ENCODE measurements around the gene LIME1.

LIME1 gene

DNA sequence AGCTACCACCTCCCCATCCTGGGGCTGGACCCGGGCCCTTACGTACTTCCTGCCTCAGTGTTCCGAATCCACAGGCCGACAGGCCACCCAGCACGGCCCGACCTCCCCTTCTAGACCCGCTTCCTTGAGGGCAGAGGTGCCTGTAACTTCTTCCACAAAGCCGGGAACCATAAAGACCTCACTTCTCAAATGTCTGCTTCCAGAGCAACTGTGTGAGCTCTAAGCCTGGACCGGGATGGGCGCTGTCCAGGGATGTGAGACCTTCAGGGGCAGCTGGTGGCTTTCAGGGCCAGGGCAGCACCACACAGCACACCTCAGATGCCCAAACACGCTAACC is 12.4 kb downstream of the LIME1 start:
- DNase-seq (ENCODE audit: low read depth in 4 of 4, low spot score in 1 of 4) = no peak

DNA sequence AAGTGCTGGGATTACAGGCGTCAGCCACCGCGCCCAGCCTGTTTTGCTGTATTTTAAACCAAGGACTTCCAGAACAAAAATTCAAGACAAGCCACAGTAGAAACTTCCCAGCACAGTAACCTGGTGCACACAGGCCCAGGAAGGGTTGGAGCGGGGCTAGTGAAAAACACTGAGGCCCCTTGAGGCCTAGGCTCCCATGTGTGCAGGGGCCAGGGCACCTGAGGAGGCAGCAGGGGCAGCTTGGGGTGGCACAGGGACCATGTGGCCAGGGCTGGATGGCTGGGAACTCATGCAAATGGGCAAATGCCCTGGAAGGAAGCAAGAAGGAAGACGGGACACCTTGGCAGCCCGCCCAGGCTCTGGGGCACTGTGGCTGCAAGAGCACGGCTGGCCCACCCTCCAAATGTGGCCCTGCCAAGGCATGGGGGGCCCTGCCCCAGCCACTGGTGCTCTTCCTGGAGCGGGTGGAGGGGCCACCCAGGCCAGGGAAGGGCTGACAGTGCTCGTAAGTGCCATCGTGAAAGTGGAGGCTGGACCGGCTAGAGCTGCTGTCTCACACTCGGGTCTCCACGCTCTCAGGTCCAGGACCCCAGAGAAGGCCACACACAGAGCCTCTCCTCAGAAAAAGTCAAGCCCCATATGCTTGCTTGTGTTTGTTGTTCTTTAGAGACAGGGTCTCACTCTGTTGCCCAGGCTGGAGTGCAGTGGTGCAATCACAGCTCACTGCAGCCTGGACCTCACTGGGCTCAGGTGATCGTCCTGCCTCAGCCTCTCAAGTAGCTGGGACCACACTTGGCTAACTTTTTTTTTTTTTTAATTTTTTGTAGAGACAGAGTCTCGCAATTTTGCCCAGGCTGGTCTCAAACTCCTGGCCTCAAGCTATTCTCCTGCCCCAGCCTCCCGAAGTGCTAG is 13.4 kb downstream of the LIME1 start:
- DNase-seq (ENCODE audit: low read depth in 4 of 4, low spot score in 1 of 4) = no peak

DNA sequence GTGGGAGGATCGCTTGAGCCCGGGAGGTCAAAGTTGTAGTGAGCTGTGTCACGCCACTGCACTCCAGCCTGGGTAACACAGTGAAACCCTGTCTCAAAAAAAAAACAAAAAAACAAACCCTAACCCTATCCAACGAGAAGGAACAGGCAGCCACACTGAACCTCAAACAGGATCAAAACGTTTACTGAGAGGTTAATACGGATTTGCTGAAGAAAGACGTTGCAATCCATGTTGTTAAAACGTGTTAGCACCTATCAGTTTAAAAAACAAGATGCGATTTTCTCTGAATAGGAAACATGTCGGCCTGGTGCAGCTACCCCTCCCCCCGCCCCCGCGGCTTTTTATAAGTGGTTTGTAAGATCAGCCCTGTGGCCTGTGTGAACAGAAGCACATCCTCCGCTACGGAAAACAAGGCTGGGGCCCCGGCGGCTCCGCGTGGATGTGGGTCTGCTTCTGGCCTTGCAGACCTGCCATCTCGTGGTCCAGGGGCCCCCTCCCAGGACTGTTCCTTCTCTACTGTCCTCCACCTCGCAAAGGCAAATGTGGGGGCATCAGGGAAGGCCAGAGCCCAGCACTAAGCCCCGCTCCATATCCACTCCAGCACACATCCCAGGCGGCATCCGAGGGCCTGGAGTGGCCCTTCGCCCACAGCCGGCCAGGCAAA is 14.5 kb downstream of the LIME1 start:
- DNase-seq (ENCODE audit: low read depth in 4 of 4, low spot score in 1 of 4) = peak in 1 of 4 experiments; percentile 31

DNA sequence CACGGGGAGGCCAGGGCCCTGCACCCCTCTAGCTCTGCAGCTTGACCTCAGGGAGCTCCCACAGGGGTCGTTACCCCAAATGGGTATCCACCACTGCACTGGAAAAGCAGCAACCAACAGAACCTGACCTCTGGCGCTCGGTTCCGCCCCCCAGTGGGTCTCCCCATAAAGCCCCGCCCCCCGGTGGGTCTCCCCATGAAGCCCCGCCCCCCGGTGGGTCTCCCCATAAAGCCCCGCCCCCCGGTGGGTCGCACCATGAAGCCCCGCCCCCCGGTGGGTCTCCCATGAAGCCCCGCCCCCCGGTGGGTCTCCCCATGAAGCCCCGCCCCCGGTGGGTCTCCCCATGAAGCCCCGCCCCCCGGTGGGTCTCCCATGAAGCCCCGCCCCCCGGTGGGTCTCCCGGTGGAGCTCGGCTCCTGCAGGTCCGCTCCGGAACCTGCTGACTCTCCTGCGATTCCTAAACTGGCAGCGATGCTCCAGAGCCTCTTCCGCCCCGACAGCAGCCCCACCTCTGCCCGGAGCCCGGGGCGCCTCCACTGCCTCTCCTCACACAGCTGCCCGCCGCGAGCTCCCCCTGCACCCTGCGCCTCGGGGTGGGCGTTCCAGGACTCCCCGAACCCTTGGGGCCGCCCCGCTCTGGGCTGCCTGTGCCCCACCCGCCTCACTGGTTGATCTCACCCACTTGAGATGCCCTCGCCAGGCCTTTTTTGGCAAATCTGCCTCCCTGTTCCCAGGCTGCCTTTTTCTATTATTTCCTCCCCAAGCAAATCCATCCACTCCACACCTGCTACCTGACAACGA is 15.2 kb downstream of the LIME1 start:
- no peak for DNase-seq (ENCODE audit: low read depth in 4 of 4, low spot score in 1 of 4)

DNA sequence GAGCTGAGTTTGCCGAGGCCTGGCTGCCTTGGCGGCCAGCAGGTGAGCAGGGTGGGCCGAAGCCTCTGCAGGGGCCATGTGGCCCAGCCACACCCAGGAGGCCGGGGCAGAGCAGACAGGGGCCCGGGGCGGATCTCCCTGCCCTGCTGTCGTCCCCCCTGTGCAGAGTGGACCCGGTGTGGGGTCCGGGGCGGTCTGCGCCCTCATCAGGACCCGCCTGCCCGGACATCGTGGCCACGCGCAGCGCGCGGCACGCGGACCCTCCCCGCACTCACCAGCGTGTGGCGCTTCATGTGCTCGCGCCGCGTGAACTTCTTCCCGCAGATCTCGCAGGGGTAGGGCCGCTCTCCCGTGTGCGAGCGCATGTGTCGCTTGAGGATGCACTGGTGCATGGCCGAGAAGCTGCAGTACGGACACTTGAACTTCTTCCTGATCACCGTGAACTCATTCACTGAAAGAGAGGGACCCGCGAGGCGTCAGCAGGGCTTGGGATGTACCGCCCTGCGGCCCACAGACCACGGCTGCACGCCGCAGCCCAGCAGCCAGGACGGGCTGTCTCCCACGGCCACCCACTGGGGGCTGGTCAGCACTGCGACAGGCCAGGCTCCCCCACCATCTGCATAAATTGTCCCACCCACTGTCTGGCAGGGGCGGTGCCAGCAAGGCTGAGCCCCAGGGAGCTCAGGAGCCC is 16.1 kb downstream of the LIME1 start:
- DNase-seq (ENCODE audit: low read depth in 4 of 4, low spot score in 1 of 4) = no peak

DNA sequence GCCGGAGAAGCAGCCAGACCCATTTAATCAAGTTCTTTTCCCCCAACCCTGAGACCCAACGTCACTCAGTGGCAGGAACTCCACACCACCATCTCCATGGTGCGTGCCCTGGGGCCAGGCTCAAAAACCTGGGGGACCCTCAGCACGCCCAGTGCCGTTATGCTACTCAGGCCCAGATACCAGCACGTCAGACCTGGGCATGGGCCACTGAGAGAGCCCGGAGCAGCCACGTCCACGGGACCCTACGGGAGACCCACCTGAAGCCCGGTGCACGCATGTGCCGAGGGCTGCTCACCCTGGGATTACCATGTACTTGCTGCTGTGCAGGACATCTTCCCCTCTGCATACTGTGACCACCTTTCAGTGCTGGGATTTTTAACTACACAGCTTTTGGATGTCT is 16.9 kb downstream of the LIME1 start:
- DNase-seq (ENCODE audit: low read depth in 4 of 4, low spot score in 1 of 4) = no peak

DNA sequence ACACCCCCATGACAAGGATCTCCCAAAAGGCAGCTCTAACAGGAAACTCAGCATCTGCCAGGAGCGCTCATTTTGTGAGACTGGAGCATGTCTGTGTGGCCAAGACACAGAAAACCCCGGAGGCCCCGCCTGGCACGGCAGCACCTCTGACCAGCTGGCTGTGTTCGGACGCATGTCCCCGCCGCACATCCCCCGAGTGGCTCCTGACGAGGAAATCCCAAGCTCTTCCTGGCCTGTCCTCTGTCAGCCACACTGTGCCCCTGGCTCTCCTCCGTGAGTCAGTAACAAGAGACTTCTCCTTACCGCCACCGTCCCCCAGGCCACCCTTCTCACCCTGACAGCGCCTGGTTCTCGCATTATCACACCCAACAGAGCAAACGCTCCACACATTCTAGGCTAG is 17.5 kb downstream of the LIME1 start:
- no peak for DNase-seq (ENCODE audit: low read depth in 4 of 4, low spot score in 1 of 4)

DNA sequence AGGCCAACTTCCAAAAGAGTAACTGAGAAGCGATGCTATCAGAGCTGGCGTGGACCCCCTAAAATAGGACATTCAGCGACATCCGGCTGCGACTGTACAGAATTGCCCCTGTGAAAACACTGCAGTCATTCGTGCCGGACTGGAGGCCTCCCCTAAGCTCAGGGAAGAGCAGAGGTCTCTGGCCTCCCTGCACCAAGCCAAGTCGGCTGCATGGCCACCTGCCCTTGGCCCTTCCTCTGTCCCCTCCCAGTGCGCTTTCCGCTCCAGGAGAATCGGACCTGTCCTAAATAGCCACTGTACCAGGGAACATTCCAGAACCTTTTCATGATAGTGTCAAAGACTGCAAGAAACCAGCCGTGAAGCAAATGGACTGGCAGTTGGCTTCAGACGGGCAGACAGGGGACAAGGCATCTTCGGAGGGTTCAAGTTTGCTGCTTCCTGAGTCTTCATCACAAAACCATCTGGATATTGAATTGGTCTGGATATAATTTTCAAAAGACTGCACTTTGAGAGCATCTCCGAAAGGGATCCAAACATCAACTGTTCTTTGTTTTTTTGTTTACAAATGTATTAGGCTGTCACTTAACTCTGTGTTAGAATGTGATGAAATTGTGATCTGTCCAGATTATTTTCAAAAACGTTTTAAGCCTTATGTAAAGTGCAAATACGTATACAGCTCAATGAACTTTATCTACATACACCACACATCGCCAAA is 19.6 kb downstream of the LIME1 start:
- DNase-seq (ENCODE audit: low read depth in 4 of 4, low spot score in 1 of 4) = no peak

DNA sequence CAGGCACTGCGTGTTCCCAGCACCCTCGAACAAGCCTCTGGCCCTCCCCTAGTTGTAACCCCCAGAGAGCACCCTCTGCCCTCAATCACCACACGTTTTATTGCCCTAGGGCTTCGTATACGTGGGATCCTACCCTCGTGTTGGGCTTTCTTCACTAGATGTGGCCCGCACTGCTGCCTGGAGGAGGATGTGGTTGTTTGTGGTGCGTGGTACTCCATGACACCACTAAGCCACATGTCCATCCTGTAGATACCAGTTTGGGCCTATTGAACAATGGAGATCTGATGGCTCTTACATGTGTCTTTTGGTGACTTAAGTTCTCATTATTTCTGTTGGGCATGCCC is 20.2 kb downstream of the LIME1 start:
- DNase-seq (ENCODE audit: low read depth in 4 of 4, low spot score in 1 of 4) = no peak

DNA sequence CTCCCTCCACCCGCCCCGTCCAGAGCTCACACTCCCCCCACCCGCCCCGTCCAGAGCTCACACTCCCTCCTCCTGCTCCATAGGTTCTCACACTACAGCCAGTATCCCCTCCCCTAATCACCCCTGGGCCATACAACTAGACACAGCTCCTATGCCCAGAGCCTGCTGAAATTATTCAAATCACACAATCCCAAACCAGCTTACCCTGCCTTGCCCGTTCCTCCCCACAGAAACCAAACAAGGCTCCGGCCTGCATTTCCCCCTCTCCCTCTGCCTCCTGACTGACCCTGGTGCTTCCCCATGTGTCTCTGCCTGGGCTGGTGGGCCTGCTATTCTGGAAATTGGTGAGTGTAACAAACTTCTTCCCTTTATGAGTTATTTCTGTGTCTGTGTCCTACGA is 21.7 kb downstream of the LIME1 start:
- no peak for DNase-seq (ENCODE audit: low read depth in 4 of 4, low spot score in 1 of 4)

DNA sequence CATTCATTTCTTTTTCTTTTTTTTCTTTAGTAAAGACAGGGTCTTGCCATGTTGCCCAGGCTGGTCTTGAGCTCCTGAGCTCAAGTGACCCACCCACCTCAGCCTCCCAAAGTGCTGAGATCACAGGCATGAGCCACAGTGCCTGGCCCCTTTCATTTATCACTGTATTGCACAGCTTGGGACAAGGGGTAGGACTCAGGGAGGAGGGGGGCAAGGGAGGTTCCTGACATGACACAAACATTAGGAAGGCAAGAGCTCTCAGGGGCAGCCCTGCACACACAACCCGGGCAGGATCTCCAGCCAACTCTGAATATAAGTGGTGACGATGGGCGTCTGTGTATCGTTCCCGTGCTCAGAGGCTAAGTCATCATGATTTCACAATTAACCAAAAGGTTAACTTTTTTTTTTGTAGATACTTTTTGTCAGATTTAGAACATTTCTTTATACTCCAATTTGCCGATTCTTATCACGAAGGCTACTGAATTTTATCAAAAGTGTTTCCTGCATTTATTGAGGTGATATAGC is 23.0 kb downstream of the LIME1 start:
- DNase-seq (ENCODE audit: low read depth in 4 of 4, low spot score in 1 of 4) = no peak

DNA sequence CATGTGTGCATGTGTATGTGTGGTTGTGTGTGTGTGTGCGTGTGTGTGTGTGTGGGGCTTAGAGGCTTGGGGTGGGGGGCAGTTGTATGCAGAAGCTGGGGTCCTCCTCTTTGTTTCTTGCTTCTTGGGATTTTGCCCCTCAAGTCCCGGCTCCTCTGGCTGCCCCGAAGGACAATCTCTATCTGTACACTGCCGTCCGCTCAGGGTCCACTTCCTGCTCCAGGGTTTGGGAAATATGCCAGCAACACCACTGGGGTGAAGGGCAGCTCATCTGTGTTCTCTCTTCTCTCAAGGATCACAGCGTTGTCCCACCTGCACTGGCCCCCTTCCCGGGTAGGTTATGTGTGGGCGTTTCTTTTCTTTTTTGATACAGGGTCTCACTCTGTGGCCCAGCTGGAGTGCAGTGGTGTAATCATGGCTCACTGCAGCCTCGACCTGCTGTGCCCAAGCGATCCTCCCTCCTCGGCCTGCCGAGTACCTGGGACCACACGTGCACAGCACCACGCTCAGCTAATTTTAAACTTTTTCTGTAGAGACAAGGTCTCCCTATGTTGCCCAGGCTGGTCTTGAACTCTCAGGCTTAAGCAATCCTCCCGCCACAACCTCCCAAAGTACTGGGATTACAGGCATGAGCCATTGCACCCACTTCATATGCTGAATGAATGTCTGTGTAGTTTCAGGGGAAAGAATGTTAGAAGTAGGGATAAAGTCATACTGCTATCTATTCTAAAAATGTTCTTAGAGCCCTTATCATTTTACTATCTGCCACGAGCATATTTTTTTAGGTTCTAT is 28.8 kb downstream of the LIME1 start:
- no peak for DNase-seq (ENCODE audit: low read depth in 4 of 4, low spot score in 1 of 4)

DNA sequence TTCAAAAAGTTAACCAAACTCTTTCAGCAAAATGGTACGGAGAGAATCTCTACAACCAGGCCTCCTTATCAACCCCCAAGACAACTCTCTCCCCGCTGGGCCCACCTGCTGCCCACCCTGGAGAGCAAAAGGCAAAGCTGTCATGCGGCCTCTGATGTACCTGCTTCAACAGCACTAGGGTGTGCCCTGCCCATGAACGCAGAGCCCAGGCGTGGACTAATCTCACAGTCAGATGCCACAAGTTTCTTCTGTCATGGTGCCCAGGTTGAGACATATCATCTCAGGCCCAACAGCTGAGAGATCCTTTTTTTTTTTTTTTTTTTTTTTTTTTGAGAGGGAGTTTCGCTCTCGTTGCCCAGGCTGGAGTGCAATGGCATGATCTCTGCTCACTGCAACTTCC is 29.4 kb downstream of the LIME1 start:
- no peak for DNase-seq (ENCODE audit: low read depth in 4 of 4, low spot score in 1 of 4)

DNA sequence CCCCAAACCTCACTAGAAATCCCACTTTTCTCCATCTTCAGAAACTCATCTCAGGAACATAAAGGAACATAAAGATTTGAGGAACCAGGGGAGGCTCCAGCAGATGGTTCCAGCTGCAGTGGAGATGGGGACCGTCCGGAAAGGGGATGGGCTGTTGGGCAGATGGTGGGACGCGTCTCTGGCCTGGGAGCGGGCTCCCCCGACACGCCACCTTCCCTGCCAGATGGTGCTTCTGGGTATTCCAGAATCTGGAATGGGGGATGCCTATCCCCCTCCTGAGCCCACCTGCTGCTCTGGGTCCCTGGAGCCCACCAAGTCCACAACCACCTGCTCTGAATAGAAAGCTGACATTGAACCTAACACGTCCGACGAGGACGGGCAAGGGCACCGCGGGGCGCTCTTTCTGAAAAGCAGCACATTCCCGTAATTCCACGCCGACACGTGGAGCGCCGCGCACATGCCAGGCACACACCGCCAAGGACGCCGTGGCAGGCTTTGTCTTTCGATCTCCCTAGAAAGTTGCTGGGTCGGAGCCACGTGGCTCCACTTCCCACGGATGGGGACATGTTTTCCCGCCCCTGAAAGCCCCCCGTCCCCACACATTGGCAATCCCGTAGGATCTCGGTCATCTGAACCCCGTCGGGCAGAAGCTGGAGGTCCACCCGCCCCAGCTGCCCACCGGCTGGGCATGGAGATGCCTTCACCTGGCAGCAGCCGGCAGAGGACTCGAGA is 30.4 kb downstream of the LIME1 start:
- DNase-seq (ENCODE audit: low read depth in 4 of 4, low spot score in 1 of 4) = no peak

DNA sequence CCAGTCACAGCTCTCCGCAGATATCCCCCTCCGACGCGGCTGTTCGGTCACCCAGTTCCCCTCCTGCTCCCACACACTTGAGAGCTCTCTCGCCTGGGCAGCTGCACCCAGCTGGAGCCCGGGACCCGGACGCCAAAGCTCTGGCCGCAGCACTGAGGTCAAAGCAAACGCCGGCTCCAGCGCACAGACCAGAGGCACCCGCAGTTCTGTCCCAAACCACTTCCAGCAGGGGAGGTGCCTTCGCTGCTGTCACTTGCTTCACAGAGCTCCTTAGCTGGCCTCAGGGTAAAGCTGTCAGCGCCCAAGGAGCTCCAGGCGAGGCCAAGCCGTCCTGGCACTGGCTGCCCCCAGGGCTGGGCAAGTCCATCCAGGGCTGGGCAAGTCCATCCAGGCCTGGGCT is 31.0 kb downstream of the LIME1 start:
- no peak for DNase-seq (ENCODE audit: low read depth in 4 of 4, low spot score in 1 of 4)

DNA sequence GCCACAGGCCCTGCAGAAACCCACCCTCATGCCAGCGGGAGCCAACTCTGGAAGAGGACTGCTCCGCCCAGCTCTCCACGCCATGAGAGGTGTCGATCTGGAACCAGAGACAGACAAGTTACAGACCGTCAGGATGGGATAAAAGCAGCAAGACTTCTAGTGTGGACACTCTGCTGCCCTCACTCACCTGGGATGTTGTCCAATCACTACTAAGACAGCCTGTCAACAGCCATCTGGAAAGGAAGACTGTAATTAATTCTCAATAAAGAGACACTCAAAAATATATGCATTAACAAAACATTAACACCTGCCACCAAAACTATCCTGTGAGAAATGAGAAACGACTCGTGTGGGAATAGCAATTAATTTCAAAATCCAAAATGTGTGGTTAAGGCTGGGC is 31.4 kb downstream of the LIME1 start:
- no peak for DNase-seq (ENCODE audit: low read depth in 4 of 4, low spot score in 1 of 4)

DNA sequence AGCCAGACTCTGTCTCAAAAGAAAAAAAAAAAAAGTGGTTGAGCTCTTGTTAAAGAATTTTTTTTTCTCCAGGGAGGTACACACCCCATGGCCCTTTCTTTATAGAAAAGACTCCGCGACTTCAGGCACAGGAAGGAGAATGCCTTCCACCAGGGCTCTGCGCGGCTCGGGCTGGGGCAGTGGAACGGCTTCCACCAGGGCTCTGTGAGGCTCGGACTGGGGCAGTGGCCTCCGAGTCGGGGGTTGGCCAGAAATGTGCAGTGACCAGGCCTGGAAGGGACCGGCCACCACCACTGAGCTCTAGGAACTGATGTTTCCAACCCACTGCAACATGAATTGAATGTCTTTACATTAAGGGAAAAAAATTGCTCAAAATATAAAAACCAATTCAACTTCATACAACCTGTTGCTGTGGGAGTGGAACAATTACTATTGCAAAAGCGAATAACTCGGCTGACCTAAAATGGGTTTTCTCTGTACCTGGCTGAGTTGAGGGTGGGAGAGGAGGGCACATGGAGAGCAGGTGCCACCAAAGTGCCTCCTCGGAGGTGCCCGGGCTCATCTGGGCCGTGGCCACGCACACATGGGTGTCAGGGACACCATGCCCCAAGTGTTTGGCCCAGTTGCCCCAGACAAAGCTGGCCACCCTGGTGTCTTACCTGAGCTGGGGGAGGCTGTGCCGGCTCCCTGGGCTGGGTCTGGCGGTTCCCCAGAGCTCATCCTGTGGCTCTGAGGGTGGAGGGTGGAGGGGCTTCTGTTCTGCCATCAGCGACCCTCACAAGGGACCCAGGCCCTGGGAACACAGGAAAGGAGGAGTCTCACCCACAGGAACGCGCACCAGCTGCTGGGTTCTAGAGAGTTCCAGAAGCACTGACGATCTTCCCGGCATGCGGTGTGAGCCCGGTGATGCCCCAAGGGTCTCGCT is 32.4 kb downstream of the LIME1 start:
- no peak for DNase-seq (ENCODE audit: low read depth in 4 of 4, low spot score in 1 of 4)

DNA sequence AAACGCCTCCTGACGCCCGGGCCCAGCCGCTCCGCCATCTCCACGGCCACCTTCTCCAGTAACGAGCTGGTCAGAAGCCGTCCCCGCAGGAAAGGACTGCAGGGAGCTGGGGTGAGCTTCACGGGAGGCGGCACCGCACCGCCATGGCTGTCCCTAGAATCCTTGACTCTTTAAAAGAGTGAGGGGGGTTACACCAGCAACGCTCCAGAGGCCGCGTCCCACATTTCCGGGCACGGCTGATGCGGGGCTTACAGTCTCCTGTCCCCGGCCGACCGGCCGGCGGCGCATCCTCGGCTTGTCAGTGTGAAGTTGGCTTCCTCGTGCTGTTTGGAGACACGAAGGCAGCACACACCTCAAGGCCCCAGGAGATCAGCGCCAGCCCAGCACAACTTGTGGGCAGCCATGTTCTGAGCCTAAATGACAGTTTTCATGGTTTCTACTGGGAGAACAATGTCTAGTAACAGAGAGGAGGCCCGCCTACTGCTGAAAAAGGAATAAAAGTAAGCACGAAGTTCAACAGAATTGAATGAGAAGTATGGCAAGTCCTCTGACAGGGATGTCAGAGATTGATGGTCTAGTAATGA is 33.5 kb downstream of the LIME1 start:
- no peak for DNase-seq (ENCODE audit: low read depth in 4 of 4, low spot score in 1 of 4)

Data from stimulated activated CD4-positive, alpha-beta T cell treated with anti-CD3 and anti-CD28 coated beads, Interleukin-1b, Interleukin-23, amount 100 ng/mL, for 24 hours (primary cell).